Fibroblast of skin of right quadriceps (primary cell): Measurements from ENCODE around the gene NWD2.
A peak's percentile ranks its signal among the peaks of the same experiment; 100 is the strongest.

Experiments
- DNase-seq: peaks from one replicate; pipeline ENCODE4 v3.0.0-alpha.2; 2013

Gene NWD2

DNA sequence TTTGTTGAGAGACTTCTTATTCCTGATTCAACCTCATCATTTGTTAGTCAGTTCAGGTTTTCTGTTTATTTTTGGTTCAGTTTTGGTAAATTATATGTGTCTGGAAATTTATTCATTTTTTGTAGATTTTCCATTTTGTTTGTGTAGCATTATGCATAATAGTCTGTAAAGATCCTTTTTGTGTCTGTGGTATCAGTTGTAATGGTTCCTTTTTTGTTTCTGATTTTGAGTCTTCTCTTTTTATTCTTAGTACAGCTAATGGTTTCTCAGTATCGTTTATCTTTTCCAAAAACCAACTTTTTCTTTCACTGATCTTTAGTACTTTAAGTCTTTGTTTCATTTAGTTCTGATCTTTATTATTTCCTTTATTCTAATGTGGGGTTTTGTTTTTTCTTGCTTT, 61.4 kb downstream of the NWD2 start:
- DNase-seq: no peak

DNA sequence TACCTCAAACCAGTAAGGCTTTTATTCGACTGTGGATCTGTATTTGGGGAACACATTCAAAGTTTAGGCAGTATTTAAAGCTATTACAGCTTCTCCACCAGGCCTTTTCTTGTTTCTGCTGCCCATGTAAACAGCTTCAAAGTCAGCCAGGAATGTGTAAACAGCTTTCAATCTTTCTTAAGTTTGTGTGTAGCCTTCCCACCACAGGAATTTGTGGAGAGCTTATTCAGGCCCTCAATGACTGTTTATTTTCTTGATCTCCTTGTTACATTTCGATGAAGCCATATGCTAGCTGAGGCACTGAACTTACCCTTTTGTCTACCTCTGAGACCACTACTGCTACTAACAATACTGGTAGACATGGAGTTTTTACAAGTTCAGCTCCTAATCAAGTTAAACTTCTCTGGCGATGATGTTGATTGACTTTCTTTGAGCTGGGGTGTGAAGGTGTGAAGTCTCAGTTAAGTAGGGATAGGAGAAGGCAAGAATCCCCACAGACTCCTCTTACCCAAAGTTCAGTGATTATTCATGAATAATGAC, 72.6 kb downstream of the NWD2 start:
- no peak for DNase-seq

DNA sequence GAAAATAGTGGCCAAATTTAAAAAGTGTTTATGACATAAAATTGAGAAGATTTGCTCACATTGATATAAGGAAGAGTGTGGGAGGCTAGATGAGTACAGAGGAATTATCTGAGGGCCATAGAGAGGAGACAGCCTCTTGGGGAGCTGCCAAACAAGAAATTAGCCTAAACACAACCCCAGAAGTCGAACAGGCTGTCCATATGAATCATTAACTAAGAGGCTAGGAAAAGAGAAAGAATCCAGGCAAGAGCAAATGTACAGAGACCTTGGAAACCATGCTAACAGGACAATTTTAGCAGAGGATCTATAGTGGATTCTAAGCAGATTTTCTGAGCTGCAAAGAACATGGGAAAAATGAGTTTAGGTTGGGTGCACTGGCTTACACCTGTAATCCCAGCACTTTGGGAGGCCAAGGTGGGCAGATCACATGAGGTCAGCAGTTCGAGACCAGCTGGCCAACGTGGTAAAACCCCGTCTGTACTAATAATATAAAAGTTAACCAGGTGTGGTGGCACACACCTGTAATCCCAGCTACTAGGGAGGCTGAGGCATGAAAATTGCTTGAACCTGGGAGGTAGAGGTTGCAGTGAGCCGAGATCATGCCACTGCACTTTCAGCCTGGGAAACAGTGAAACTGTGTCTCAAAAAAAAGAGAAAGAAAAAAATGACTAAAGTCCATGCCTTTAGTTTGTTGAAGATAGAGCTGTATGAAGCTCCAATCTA, 76.1 kb downstream of the NWD2 start:
- DNase-seq: no peak

DNA sequence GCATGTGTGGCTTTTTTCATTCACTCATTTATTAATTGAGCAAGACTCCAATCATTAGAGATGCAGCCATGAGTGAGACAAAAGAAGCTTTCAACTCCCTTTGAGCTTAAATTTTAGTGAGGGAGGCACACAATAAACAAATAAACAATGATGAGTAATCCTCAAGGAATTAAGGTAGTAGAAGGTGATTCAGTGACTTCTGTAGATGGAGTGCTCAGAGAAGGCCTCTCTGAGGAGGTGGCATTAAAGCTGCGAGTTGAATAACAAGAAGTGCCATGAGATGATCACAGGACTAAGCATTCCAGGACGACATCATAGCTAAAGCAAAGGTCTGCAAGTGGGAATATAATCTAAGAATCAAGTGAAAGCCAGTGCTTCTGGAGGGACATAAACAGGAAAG, 77.6 kb downstream of the NWD2 start:
- DNase-seq: no peak

DNA sequence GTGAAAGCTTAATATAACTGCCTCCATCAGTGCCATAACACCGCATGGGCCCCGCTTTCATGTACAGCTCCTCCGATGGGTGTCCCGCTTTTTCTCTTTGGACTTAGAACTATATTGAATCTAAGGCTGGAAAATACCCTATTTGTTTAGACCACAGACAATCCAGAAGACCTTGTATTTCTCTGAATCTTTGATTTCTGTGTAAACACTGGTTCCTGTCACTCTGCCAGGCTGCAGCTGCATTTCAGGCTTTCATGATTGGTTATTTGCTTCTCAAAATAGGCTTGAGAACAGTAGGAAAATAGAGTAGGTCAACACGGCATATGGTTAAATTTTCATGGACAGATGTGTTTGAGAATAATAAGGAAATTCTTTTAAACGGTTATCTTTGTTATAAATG, 80.0 kb downstream of the NWD2 start:
- DNase-seq: no peak

DNA sequence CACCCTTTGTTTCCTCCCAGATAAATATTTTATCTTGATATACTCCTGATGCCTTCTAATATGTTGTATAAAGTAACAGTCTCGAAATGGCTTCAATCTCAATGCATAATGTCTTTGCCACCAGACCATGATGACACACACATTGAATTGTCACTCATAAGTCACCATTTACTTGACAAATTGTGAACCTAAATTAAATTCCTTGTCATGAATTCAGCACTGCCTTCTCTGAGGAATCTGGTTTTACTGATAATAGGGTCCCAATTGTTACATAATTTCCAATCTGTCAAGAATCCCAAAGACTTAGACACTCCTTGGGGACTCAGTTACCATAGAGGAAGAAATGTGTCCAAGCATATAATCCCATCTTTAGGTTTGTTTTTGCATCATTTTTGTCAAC, 82.3 kb downstream of the NWD2 start:
- no peak for DNase-seq

DNA sequence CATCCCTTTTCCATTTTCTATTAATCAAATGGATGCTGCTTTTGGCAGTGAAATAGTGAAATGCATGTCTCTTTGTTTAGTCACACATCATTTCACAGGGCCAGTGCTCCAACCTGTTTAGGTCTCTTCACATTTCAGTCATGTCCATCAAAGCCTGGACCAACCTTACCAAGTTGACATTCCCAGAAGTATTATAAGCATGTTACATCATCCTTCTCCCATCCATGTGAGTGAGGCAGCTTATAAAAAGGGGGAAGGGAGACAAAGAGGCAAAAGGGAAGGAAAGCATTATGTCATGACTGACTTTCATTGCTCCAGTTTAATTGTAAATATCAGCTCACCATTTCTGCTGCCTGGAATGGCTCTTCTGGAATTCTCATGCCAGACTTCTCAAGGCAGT, 94.4 kb downstream of the NWD2 start:
- no peak for DNase-seq

DNA sequence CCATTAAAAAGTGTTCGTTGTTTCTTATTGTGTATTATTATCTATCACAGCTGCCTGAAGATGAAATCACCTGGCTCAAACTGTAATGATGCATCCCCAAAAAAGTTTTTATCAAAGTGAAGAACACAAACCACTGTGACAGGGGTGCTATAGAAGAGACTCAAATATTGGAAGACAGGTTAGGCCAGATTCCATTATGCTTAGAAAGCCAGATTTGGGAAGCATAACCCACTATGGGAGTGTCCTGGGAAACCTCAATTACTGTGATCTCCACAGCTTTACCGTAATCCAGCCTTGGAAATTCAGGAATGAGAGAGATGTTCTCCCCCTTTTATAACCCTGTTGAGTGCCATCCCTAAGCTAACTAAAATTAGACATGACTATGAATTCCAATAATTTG, 114.2 kb downstream of the NWD2 start:
- no peak for DNase-seq

DNA sequence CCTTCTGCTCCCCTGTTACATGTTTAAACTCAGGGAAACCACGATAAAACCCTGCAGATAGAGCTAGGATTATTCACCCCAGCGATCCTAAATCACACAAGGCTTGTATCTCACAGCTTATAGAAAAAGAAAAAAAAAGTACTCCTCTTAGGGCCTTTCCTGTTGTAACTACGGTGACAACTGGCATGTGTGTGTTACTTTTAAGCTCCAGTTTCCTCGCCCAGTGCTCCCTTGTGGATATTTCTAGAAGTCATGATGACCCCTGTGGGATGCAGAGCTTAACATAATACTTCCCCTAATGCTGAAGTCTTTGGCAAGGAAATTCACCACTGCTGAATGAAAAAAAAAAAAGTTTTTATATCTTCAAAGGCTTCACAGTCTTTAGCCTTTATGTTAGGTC, 114.7 kb downstream of the NWD2 start:
- DNase-seq: no peak

DNA sequence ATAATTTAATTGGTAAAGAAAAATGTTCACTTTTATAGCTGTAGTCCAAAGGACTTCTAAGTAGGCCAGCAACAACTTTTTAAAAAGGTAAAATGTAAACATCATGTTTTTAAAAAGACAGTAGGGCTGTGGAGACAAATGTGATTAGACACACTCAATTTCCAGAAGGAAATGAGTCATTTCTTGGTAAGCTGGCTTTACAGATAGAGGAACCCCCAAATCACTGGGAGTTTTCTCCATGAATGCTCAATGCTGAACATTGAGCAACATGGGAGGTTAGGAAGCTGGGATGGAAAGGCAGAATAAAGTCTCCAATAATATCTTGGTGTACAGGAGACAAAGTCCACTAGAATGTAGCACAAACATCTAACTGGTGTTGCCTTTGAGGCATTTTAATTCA, 121.3 kb downstream of the NWD2 start:
- DNase-seq: no peak

DNA sequence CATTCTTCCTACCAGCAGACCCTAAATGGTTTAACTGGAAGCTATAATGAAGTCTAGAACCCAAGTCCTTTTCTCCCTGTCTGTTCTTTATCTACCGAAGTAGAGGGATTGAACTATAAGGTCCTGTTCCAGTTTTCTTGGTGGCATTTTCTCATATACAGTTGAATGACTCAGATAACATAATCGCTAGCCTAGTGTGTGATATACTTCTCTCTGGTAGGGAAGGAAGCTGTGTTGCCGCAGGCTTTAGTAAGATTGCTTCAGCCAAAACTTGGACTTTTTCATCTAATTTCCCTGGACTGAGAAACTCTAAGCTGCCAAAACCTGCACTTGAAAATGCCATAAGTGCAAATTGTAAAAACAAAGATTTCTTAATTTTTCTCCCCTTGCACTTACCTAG, 123.4 kb downstream of the NWD2 start:
- DNase-seq: no peak

DNA sequence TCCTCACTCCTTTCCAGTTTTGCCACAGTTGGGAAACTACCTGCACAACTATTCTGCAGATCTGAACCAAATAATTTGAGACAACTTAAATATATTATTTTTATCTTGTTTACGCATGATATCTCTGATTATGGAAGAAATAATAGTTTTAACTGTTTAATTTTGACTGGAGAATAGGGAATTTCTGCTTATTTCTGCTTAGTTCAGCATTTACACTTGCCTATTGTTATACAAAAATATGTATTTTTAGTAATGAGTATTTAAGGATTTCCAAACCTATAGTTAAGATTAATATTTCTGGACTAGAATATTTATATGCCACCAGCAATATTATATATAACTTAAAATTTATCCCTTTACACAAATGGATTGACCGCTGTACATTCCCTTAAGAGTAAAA, 125.5 kb downstream of the NWD2 start:
- no peak for DNase-seq

DNA sequence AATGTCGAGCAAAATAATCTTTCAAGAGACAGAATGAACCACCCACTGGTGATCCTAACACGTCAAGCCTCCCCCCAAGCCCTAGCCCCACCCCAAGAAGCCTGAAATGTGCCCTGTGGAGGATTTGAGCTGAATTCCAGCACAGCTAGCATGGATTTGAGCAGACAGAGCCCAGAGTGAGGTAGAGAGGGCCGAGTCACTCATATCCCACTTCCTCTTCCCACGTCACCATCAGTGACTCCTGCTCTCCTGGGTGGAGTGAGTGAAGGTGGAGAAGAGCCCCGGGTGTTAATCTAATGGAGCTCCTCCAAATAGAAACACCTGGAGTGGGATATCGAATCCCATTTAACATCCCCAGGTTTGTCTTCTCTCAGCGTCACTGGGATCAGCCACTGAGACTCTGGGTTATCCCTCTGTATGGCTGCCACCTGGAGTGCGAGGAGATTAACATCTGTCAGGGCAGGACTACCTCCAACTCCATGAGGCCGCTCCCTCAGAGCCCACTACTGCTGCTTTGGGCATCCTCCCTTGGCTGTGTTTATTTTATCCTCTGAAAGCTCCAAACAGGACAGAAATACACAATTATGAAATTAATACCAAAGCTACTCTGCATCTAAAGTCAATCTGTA, 136.6 kb downstream of the NWD2 start:
- DNase-seq: no peak

DNA sequence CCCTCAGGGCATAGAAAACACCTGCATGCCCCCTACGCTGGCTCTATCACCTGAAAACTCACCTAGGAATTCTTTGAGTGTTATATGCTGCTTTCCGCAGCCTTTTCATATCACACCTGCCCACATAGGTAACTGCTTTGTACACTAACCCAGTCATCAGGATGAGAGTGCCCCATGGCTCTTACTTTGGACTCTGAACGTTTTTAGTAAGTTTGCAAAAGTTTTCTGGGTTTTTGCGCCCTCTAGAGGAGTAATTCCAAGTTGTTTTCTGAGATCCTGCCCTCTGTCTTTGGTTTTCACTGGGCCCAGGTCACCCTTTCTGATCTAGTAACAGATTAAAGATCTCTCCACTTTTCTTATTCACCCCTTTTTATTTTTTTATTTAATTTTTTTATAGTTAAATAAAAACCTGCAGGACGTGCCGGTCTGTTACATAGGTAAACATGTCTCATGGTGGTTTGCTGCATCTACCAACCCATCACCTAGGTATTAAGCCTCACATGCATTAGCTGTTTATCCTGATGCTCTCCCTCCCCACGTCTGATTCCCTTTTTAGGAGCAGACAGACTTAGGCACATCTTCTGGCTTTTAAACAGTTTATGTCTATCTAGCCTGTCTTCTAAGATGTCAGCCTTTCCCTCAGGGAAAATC, 139.2 kb downstream of the NWD2 start:
- peak; percentile 3 for DNase-seq

DNA sequence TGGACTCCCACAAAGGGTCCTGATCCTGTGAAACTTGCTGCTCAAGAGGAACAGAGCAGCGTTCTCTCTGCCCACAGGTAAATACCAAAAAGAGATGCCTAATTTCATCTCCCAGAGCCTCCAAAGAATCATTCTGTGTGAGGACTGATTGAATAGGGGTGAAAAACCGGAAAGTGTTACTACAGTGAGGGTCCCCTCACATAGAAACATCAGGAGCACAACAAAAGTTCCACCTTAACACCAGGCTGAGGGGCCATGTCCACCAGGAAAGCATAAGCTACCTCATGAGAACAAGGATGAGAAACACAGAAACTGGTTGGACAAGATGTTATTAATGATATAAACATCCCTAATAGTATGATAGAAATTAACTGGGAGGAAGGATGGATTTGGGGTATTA, 140.9 kb downstream of the NWD2 start:
- no peak for DNase-seq

DNA sequence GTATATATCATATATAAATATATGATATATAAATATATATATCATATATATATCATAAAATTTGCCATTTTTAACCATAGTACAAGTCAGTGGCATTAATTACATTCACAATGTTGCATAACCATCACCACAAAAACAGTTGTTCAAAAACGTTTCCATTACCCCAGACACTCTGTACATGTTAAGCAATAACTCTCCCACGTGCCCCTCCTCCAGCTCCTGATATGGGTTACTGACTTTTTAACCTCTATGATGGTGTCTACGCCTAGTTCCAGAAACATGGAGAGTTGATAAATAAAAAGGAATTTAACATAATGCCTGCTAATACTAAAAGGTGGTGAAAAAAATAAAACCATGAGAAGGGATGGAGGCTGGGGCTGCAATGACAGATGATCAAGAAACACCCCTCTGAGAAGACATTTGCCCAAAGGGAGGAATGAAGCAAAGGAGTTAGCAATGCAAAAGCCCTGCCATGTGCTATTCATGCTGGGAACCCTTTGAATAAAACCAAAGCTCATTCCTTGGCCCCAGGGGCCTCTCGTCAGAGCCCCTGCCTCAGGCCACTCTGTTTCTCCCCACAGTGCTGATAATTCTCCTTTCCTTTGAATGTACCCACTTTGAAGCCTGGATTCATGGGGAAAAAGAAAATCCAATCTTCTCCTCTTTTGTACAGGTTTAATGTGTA, 144.3 kb downstream of the NWD2 start:
- DNase-seq: no peak

DNA sequence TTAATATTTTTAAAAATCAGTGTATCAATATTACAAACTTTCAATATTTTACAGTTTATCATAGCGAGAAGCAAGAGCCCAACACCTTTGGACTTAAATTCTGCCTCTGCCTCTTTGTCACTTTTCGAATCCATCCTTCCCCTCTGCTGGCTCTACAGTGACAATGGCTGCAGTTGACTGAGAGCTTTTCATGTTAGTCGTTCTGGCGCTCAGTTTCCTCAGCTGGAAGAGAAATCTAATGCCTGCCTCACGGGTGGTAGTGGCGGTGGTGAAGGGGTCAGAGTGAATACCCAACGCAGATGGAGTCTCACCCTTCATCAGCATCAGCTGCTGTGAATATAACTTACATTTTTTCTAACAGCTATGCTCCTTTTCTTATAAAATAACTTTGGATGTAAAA, 144.8 kb downstream of the NWD2 start:
- no peak for DNase-seq

DNA sequence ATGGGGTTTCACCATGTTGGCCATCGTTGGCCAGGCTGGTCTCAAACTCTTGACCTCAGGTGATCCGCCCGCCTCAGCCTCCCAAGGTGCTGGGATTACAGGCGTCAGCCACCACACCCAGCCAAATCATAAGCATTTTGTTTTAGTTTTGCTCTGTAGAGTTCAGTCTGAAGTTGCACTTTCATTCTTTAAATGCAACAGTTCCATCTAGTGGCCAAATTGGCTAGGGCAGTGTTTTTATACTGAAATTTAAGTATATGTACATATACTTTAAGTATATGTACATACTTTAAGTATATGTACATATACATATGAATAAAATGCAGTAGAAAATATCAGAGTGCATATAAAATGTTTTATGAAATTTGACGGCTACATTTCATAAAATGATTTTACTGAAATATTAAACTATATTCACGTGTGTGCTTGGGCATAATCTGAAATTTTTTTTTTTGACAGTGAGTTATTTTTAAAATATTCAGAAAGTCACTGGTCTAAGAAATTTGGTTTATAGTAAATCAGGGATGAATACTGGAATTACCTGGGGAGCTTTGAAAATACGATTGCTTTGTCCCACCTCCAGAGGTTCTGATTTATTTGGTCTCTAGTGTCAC, 145.5 kb downstream of the NWD2 start:
- DNase-seq: peak; percentile 27

DNA sequence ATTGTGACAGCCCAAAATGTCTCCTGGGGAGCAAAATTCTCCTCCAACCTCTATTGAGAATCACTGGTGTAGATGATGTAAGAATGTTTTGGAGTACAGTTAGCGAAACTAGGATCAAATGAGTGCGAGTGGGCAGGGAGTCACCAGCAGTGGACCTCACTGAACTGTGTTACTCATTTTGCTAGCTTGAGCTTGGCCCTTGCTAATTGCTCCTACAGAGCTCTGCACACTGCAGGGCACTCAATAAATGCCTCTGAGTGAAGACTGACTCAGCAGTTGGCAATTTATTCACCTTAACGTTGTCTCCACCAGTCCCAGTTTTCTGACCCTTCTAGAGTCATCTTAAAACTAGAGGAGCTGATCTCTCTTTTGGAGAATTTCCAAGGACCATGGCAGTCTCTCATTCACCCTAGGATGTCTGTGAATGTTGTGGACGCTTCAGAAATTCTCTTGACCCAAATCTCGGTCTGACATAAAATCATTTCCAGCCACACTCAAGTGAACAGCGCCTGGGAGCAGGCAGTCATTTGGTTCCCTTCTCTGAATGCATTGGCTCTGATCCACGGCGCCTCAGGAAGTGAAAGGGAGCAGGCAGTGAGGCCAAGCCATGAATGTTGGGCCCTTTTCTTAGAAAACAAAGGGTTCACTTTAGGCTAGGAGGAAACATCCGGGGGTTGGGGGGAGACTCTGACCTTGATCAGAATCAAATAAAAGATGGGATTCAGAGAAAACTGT, 148.1 kb downstream of the NWD2 start:
- DNase-seq: no peak

DNA sequence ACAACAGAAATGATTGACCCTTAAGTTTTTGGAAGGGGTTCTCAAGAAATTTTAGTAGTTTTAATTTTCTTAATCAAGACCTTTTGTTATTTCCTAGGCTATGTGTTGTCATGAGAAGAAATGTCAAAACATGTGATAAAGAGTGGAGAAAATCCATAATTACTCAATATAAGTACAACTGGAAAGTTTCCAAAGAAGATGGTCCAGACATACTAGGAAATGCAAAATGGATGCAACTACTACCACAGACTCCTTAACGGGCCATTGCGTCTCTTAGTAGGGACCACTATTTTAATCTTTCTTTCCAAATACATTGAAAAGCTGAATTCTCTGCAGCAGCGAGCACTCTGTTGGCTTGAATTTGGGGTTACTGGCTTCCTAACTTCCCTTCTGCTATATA, 148.8 kb downstream of the NWD2 start:
- DNase-seq: no peak

DNA sequence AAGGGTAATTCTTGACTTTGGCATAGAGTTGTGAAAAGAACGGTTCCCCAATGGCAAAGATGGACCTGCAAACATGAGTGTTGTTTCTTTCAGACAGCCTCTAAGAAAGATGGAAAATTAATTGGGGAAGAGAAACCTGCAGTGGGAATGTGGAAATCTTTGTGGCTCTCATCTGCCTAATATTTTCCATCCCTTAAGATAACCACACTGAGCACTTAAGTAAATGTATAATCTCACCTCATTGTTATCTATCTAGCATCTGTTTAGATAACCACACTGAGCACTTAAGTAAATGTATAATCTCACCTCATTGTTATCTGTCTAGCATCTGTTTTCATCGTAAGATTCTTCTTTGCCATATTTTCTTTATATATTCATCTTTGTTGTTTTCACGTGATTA, 149.3 kb downstream of the NWD2 start:
- DNase-seq: no peak

DNA sequence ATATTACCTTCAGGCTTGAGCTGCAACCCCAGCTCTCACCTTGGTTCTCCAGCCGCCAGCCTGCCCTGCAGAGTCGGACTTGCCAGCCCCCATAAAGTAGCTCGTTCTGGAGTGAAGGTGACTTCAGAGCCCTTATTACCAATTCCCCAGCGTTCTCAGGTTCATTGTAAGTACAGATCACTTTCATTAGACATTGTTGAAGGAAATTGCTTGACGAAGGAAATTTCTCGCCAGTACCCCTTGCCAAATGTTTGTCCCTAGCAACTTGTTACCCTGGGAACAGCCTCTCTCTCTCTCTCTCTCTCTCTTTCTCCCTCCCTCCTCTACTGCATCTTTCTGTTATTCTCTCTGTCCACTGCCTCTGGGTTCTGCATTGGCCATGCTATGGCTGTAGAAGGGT, 153.0 kb downstream of the NWD2 start:
- no peak for DNase-seq
